Central memory CD4-positive, alpha-beta T cell (primary cell): ENCODE measurements around the gene NCOR2.

Source experiments
- DNase-seq: peaks from one replicate; pipeline ENCODE4 v3.0.0; 2022

The NCOR2 gene

DNA sequence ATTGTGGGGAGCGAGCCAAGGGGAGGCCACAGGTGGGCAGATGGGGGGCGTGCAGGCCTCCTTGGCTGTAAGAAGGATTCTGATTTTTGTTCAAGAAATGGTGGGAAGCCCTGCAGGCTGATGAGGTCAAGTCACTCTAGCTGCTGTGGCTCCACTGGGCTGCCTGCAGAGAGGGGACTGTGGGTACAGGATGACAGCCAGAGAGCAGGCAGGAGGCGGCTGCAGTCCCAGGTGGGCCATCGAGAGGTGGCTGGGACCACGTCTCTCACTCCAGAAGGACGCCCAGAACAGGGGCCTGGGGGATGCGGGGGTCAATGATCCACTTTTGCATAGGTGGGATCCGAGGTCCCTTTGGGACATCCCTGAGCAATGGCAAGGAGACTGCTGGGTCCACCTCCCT is 9.1 kb downstream of the NCOR2 start:
- no peak for DNase-seq

DNA sequence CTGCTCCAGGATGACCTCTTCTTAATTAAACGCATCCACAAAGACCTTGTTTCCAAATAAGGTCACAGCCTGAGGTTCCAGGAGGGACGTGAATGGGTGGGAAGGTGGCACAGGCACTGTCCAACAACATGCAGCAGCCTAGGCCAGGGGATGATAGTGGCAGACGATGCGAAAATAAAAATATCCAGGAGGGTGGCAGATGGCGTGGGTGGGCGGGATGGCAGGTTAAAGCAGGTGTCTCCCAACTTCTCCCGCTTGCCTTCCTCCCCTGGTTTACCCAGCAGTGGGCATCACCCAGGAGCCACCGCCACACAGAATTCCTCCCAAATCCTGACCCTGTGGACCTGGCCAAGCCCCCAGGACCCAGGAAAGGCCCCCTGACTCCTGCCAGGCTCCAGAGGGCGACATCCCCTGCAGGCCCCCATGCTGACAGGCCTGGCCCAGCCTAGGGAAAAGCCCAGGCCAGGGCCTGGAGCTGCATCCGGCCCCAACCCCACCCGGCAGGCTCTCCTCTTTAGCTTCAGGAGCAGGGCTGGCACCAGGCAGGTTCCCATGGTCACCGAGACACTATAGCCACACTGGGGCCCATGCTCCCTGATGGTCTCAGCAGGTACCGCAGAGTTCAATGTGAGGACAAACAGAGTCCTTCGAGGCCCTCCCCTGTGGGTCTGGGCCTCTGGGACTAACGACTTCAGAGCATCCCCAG is 9.7 kb downstream of the NCOR2 start:
- DNase-seq = no peak

DNA sequence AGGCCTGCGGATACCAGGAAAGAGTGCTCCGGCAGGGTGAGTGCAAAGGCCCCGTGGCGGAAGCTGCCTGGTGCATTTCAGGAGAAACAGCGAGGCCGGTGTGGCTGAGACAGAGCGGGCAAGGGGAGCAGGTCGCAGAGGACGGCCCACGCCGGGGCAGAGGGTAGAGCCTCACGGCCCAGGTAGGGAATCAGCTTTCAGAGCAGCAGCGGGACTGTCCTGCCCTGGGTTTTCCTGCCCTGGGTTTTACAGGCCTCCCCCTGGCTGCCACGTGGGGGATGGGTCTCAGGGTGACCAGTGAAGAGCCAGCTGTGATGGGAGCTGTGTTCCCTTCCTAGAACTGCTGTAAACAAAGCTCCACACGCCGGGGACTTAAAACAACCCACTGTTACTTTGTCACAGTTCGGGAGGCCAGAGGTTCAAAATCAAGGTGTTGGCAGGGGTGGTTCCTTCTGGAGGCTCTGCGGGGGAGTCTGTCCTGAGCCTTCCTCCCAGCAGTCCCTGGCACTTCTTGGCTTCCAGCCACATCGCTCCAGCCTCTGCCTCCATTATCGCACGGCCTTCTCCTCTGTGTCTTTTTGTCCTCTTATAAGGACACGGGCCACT is 10.4 kb downstream of the NCOR2 start:
- no peak for DNase-seq

DNA sequence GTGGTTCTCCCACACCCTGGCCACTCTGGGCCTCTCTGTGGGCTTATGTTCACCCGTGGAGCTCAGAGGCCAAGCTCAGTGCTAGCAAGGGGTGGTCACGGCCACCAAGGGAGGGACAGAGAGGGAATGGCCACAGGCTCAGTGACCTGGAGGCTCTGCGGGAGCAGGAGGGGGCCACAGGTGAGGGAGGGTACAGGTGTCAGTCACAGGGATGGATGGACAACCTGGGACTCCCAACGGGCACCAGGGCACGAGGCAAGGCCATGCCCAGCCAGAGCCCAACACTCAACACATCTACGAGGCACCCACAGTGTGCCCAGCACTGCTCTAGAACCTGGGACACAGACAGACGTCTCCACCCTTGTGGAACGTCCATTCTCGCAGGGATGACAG is 11.3 kb downstream of the NCOR2 start:
- no peak for DNase-seq

DNA sequence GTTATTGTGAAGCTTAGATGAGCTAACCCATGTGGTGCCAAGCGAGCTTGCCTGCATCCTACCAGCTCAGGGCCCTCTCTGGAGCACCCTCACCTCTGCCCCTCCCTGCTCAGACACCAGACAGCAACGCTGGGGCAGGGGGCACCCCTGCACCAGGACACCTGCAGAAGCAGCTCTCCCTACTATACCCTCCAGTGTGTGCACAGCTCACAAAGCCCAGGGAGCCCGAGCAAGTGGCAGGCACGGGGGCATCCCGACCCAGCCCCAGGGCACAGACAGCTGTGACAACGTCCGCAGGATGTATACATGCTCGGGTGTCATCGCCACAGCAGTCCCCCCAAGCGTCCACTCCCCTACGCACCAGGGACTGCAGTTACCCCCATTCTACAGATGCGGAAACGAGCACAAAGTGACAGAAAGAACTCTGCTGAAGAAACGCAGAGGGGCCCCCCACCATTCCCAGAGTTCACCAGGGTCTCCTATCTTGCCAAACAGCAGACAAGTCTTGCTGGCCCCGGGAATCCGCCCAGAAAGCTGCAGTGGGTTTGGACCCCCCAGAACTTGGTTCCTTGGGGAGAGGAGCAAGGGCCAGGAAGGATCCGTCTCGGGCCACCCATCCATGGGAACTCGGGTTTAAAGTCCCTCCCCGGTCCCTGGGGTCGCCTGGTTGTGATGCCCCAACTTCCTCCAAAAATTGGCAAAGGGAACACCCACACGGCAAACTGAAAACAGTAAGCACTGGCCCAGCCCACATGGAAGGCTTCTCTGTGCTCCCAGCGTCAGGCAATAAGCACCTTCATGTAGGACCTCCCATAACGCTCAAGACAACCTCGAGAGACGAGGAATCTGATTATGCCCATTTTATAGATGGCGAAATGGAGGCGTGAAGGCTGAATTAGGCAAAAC is 12.0 kb downstream of the NCOR2 start:
- no peak for DNase-seq

DNA sequence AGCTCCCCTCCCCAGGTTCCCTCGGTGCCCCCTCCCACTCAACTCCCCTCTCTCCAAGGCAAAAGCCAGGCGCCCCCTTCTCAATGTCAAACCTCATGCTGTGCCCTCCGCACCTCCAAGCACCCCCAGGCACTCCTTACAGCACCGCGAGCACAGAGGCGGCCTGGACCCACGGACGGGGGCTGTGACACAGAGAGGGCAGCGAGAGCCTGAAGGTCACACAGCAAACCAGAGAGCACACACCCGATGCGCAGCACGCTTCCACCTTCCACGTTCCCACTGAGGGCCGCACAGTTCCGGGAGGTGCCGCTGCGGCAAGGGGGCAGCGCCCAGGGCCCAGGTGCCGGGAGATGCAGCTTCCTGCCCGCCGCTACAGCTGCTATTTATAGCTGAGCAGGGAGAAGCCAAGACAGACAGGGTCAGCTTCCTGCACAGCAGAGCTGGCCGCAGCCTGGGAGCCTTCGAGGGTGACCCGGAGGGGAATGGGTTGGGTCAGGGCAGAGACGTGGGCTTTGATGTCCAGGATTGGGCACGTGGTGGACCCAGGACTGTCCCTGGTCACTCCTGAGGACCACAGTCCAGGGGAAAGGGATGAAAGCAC is 12.9 kb downstream of the NCOR2 start:
- DNase-seq = no peak

DNA sequence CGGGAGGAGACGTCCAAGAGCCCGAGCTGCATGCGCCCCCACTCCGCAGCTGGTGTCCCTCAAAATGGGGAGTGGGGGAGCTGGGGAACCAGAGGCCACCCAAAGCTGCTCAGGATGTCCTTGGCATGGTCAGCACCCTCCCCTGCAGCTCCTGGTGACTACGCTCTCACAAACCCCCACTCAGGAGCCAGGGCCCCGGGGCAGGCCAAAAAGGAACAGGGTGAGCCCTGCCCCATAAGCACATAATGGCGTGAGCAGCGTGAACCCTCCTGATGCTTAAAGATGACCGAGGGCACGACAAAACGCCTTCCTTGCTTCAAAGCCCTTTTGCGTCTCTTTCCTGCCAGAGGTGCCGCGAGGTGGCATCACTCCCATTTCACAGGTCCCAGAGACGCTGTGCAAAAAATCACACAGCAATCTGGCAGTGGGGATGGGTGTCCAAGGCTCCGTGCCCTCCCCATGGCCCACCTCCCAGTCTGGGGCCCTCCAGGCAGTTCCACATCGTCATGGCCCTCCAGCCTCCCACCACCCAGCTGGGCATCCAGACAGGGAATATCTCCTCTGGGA is 13.5 kb downstream of the NCOR2 start:
- no peak for DNase-seq

DNA sequence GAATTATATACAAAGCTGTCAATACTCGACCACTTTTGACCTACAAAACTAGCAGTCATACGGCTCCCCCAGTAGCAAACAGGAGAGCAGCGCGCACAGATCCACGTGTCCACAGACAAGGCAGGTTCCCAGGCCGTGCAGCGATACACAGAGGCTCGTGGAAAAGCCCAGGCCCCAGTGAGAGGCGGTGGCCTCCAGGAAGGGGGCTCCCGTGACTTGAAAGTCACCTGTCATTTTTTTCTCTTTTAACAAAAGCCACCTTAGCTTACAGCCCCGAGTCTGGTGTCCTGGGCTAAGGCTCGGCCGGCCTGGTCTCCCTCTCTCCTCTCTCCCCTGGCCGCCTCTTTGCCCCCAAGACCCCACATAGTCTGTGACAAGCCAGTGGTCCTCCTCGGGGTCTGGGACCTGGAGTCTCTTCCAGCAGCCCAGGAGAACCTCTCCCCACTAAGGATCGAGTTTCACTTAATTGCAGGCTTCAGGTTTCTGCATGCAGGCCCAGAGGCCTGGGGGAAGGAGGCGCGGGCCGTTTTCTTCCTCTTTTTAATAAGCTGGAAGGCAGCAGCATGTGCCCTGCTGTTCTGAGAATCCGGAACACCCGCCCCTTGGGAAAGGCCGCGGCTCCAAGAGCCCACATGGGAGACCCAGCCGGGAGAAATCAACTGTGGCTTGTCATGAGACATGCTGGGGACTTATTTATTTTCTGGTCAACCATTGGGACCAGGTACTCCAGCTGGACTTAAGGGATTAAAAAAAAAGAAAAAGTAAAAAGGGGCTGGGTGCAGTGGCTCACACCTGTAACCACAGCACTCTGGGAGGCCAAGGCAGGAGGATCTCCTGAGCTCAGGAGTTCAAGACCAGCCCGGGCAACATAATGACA is 15.9 kb downstream of the NCOR2 start:
- no peak for DNase-seq

DNA sequence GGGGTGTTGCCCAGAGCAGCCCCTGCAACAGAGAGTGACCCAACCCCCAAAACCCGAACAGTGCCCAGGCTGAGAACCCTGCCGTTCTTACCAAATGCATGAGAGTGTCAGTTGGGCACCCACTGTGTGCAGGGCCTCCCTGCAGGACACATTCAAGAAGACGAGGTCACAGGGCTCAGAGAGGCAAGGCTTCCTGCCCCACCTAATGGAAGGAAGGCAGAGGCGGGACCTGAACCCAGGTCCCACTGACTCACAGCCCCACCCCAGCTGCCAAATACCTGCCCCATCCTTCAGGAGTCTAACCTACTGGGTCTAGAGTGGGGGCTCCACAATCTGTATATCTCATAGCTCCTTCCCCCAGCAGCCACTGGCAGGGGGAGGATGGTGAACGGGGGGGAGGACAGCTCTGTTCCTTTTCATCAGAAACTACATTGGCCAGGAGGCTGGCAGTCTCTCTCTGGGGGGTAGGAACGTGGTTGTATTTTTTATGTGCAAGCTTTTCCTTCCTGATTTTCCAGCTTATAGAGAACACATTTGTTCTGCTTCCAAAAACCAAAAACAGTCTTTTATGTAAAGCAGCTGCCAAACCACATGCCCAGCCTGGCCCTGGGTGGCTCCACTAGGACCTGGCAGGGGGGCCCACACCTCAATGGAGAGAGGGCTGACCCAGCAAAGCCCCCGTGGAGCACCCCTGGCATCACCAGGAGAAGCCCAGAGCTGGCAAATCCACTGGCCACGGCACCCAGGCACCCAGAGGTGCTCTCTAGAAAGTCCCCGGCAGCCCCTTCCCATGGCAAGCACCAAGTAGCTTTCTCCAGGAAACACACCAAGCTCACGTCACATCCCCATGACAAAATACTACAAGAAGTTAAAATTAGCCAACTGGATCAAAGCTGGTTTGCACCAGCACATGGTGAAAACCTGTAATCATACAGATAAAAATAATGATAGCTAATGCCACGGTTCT is 17.0 kb downstream of the NCOR2 start:
- DNase-seq = no peak

DNA sequence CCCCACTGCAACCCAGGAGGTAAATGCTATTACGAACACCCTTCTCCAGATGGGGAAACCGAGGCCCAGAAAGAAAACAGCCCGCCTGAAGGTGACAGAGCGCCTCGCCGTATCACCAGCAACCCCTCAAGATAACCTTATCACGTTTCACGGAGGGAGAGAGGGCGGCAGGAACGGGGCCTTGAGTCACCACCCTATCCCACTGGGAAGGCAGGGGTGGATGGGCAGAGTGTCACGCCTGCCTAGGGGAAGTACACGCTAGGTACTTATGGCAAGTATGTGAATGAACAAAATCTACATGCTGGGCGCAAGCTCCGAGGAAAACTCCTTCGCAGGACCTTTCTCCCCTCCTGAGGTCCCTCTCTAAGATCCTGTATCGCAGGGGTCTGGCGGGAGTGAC is 17.8 kb downstream of the NCOR2 start:
- DNase-seq = no peak

DNA sequence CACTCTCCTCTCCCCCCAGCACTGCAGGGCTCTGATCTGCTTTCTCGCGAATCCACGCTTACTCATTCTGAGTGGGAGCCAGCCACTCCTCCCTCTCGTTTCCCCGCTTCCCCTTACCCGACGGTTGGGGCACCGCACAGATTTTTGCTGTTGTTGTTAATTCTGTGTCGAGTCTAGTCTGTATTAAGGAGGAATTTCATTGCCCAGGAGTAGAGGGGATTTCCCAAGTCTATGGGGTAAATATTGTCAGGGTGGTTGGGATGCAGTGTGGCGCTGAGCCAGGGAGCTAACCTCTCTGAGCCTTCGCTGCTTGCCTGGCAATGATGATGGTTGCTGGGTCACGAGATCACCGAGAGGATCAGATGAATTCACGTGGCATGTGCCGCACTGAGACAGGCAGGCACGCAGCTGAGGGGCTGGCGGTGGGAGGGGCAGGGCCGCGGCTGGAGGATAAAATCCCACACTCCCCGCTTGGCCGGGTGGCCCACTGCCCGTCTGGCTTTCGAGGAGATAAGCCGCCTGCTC is 18.5 kb downstream of the NCOR2 start:
- DNase-seq = no peak

DNA sequence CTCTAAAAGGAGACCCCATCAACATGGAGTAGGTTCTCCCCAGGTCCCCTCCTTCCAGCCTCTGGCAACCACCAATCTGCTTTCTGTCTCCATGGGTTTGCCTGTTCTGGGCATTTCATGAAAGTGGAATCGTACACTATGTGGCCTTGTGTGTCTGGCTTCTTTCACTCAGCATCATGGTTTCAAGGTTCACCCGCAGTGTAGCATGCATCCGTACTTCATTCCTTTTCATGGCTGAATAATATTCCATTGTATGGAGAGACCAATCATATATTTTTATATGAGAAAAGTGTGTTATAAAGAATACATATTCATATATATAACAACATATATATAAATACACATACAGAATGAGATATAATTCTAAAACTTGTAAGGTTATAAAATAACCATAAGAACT is 19.8 kb downstream of the NCOR2 start:
- DNase-seq = no peak

DNA sequence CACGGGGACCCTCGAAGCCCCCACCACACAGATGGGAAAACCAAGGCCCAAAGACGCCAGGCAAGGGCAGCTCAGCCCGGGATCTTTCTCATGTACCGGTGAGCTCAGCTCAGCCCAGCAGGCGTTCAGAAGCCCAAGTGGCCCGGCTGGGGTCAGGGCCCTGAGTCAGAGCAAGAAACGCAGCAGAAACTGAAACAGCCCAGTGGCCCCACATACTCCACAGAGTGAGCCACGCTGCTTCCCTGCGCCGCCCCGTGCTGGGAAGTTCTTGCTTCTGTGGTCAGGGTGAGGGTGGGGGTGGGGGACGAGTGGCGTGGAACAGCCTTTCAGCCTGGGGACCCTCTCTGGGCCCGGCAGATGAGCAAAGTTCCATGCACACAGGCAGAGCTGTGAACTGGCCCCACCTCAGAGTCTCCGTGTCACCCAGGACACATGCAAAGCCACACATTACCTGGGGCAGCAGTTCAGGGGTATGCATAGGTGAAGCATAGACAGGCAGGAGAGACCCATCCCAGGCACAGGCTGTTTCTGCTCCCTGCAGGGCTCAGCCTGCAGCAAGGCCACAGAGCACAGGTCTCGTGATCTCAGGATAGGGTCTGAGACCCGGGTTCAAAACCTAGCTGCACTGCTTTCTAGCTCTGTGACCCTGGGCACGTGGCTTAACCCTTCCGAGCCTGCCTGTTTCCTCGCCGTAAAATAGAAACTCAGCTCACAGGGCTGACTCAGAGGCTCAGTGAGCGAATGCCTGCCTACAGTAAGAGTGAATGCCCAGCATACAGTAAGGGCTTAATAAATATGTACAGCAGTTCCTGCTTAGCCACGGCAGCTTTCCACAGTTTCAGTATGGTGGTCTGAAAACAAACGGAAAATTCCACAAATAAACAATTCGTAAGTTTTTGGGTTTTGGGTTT is 21.6 kb downstream of the NCOR2 start:
- DNase-seq = no peak

DNA sequence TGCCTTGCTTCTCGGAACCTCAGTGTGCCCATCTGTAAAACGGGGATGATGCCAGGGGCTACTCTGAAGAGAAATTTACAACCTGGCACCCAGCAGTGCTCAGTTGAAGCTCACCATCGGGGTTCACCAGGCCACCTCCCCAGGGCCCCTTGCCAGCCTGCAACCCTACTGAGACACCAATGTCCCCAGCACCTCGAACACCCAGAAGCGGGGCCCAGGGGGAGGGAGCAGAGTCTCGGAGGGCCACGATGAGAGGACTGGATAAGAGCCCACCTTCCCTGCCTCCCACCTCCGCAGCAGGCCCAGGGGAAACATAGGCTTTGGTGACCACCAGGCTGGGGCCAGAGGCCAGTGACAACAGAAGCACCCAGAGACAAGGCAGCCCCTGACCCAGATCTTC is 22.4 kb downstream of the NCOR2 start:
- no peak for DNase-seq

DNA sequence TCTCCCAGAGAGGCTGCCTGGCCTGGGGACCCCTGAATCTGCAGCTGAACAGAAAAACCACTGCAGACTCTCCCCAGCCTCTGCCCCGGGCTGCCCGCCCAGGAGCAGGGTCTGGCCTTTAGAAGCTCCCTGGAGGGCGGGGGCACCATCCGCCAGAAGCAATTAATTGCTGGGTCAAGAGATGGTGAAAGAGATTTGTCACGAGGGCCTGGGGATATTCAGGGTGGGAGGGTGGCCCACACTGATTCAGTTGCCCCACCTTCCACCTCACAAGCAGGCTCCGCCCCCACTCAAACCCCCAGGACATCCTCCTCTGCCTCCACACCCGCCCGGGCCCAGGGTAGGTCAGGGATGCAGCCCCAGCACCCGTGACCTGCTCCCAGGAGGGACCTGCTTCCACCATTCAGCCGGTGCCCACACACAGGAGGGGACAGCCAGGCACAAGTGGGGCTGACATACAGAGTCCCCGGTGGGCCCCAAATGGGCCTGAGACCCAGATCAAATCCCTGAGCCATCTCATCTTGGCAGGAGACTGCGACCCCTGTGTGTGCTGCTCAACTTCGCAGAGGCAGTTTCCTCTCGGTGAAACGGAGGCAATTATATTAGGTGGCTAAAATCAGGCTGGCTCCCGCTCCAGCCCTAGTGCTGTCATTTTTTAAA is 23.0 kb downstream of the NCOR2 start:
- DNase-seq = no peak

DNA sequence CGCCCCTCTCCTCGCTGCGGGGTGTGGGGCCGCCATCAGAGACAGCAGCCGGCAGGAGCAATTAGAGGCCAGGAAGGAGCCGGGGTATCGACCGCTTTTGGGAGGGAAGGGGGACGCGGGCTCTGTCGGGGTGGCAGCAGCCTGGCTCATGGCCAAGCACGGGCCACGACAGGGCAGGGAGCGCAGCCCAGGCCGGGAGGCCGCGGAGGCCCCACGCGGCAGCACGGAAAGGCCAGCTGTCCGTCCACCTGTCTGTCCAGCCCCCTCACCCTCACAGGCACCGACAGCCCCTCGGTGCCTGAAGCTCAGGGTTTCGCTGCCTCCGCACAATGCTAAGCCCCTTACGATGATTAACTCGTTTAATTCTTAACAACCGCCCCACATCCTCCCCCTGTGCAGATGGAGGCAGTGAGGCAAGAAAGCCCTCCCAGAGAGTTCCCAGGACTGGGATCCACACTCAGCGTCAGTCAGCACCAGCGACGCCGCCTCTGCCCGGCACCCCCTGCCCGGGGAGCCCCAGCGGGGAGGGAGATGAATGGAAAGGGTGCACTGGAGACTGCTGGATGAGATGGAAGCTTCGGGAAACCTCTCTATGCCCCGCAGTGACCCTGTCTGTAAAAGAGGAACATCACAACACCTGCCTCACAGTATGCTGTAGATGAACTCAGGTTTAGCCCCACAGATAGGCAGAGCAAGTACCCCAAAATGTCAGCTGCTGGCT is 23.7 kb downstream of the NCOR2 start:
- DNase-seq = no peak

DNA sequence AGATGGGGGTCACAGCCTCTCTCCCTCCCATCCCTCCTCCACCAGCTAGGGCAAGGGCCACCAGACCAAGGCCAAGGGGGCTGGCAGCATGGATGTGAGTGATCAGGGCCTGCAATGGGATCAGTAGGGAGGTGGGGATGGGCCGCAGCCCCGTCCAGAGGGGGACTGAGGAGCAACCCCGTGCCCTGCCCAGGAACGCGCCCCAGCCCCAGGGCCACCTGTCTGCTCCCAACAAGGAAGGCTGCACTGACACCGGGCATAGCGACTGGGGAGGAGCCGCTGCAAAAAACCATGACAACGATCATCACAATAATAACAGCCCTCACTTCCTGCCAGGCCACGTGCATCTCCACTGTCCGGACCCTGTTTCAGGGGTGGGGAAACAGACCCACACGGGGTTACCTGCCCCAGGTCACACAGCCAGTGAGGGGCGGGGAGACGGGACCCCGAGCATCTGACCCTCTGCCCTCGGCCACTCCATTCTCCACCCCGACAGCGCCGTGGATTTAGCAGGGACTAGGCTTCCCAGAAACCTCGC is 24.3 kb downstream of the NCOR2 start:
- DNase-seq = peak; percentile 37
